GM23338 (cell line): ENCODE data around the gene MYO5B. TPM values are rescaled to one million over a fixed set of nuclear protein-coding genes. Genes with fewer than 3 reads are reported as not detected.

Experiments
- ATAC-seq: fragments of 200-7000 bp; cut with Tn5 transposase; 3 replicates; pipeline ENCODE4 v1.9.1; 2020
- DNase-seq: peaks from one replicate; pipeline ENCODE4 v3.0.0-alpha.2; 2015; ENCODE audit warnings: low spot score
- H2AFZ ChIP-seq: fragments of 200-600 bp; sonication (generic); 2 replicates; pipeline ENCODE4 v1.8.0; 2016; ENCODE audit warnings: antibody characterized with exemption, mild to moderate bottlenecking, moderate library complexity
- H3F3A ChIP-seq: fragments of 200-600 bp; sonication (generic); replicated peaks from 2 replicates; pipeline ENCODE4 v1.8.0; 2017; ENCODE audit warnings: antibody characterized with exemption, mixed run types, low read depth
- H3K27ac ChIP-seq: fragments of 200-600 bp; sonication (generic); 2 replicates; pipeline ENCODE4 v1.6.1; 2016; ENCODE audit warnings: low read depth
- H3K27me3 ChIP-seq: fragments of 200-600 bp; sonication (generic); 2 replicates; pipeline ENCODE4 v1.8.0; 2016; ENCODE audit warnings: mild to moderate bottlenecking, mixed run types, moderate library complexity; ENCODE audit not compliant: insufficient read depth
- H3K36me3 ChIP-seq: fragments of 200-600 bp; sonication (generic); 2 replicates; pipeline ENCODE4 v1.8.0; 2016; ENCODE audit warnings: mild to moderate bottlenecking; ENCODE audit not compliant: insufficient read depth
- H3K4me1 ChIP-seq: fragments of 200-600 bp; sonication (generic); 2 replicates; pipeline ENCODE4 v1.8.0; 2016; ENCODE audit warnings: mild to moderate bottlenecking, moderate library complexity; ENCODE audit not compliant: insufficient read depth
- H3K4me2 ChIP-seq: fragments of 200-600 bp; sonication (generic); 2 replicates; pipeline ENCODE4 v1.7.1; 2017; ENCODE audit warnings: mixed run types
- H3K4me3 ChIP-seq: fragments of 200-600 bp; sonication (generic); 2 replicates; pipeline ENCODE4 v1.6.1; 2016; ENCODE audit warnings: mixed run types
- H3K79me2 ChIP-seq: fragments of 200-600 bp; sonication (generic); replicated peaks from 2 replicates; pipeline ENCODE4 v1.8.0; 2017; ENCODE audit warnings: mild to moderate bottlenecking; ENCODE audit not compliant: insufficient read depth
- H3K9me2 ChIP-seq: fragments of 200-600 bp; sonication (generic); 2 replicates; pipeline ENCODE4 v1.8.0; 2017; ENCODE audit not compliant: insufficient read depth
- H4K20me1 ChIP-seq: fragments of 200-600 bp; sonication (generic); replicated peaks from 2 replicates; pipeline ENCODE4 v1.8.0; 2017; ENCODE audit warnings: mild to moderate bottlenecking; ENCODE audit not compliant: insufficient read depth
- H3K27ac Mint-ChIP-seq: 2 replicates; pipeline ENCODE4 v1.8.0; 2020; ENCODE audit warnings: inconsistent platforms, mild to moderate bottlenecking, moderate library complexity, mixed read lengths
- H3K27me3 Mint-ChIP-seq: 3 replicates; pipeline ENCODE4 v1.8.0; 2022; ENCODE audit warnings: low read depth, mild to moderate bottlenecking, moderate library complexity, mixed read lengths, inconsistent platforms; ENCODE audit not compliant: insufficient read depth, poor library complexity
- H3K36me3 Mint-ChIP-seq: 3 replicates; pipeline ENCODE4 v1.8.0; 2021; ENCODE audit warnings: low read depth, mild to moderate bottlenecking, inconsistent platforms, moderate library complexity, mixed read lengths
- H3K4me1 Mint-ChIP-seq: 3 replicates; pipeline ENCODE4 v1.8.0; 2020; ENCODE audit warnings: mild to moderate bottlenecking, inconsistent platforms, mixed read lengths
- H3K4me3 Mint-ChIP-seq: 3 replicates; pipeline ENCODE4 v1.8.0; 2021; ENCODE audit warnings: moderate library complexity, mild to moderate bottlenecking, inconsistent platforms, mixed read lengths
- H3K9me3 Mint-ChIP-seq: 3 replicates; pipeline ENCODE4 v1.8.0; 2020; ENCODE audit warnings: moderate library complexity, mild to moderate bottlenecking, inconsistent platforms, mixed read lengths
- EZH2 ChIP-seq: fragments of 200-600 bp; sonication (generic); IDR thresholded peaks from one replicate; pipeline ENCODE4 v1.8.0; 2017; ENCODE audit warnings: antibody characterized with exemption, mild to moderate bottlenecking, low read depth; ENCODE audit not compliant: unreplicated experiment
- EZH2phosphoT487 ChIP-seq: fragments of 200-600 bp; sonication (generic); IDR thresholded peaks from one replicate; pipeline ENCODE4 v1.8.1; 2018; ENCODE audit warnings: antibody characterized with exemption; ENCODE audit not compliant: unreplicated experiment
- JUNB ChIP-seq: IDR thresholded peaks from one replicate; pipeline ENCODE4 v1.6.1; 2016; ENCODE audit warnings: antibody characterized with exemption; ENCODE audit not compliant: unreplicated experiment
- NANOG ChIP-seq: IDR thresholded peaks from 2 replicates; pipeline ENCODE4 v1.6.1; 2016; ENCODE audit warnings: antibody characterized with exemption, borderline replicate concordance
- STAT1 ChIP-seq: IDR thresholded peaks from one replicate; pipeline ENCODE4 v1.6.1; 2016; ENCODE audit warnings: antibody characterized with exemption; ENCODE audit not compliant: unreplicated experiment
- ZNF331 ChIP-seq: fragments of 250-450 bp; sonication (Bioruptor Pico); IDR thresholded peaks from 2 replicates; pipeline ENCODE4 v1.5.0; 2020; ENCODE audit warnings: low read depth, mild to moderate bottlenecking, moderate library complexity
- polyA plus RNA-seq: library from polyadenylated mRNA; unstranded; fragments of >200 nt; fragmentation: Nextera tagmentation; extraction: Ambion mirVana; gene quantifications from 2 replicates; pipeline ENCODE4 v1.2.1, GENCODE V29; 2016
- total RNA-seq: library from RNA; depleted of rRNA; stranded (reverse); fragments of >200 nt; shearing (Covaris generic); gene quantifications from 2 replicates; pipeline ENCODE4 v1.2.3, GENCODE V29; 2014
- TF ChIP-seq, protein P1 (sequence below): IDR thresholded peaks from one replicate; pipeline ENCODE4 v1.6.1; 2018; ENCODE audit warnings: antibody characterized with exemption; ENCODE audit not compliant: unreplicated experiment
- TF ChIP-seq, protein P2 (sequence below), 2 experiments: fragments of 200-600 bp in 1 of 2; sonication (generic) in 1 of 2; conservative IDR thresholded peaks; 2 replicates each; pipeline versions ENCODE4 v1.5.1 to v1.6.1; 2016 to 2017; ENCODE audit warnings: antibody characterized with exemption in 2 of 2, low read depth in 2 of 2, mild to moderate bottlenecking in 2 of 2, moderate library complexity in 1 of 2

The MYO5B gene
- total and polyA plus RNA-seq, 2 experiments from 2014 or later: 3.2 to 19.1 TPM

DNA sequence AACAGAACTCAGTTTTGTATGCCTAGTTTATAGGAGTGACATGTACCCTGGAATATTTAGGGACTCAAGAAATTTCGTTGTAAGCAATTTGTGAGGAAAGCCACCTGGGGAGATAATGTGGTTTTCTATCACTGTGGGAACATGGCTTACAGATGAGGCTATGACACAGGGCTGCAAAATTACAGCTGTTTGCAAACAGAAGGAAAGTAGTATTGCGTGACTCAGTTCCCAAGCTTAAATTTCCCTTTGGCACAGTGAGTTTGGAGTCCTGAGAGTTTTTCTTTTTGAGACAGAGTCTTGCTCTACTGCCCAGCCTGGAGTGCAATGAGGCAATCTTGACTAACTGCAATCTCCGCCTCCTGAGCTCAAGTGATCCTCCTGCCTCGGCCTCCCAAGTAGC, 149.8 kb downstream of the MYO5B start:
- H3K27ac Mint-ChIP-seq: 0 out of 2 replicates have a peak overlapping the region, but pooled peaks have one; percentile 35
- no peak overlapping the region for H3K4me3 Mint-ChIP-seq
- Histone ChIP-seq H3K9me2 (no peaks in the 10 kb centered on the region), H3K4me3 (no peak overlapping the region), H3F3A (no peaks in the 10 kb centered on the region), H3K79me2 (no peaks in the 10 kb centered on the region), H3K36me3 (no peaks in the 10 kb centered on the region), H3K27ac (no peak overlapping the region), H3K4me1 (no peaks in the 10 kb centered on the region), H3K4me2 (no peak overlapping the region), H4K20me1 (0 out of 2 replicates have a peak, but pooled peaks cover 3% of the 10 kb centered on the region), H3K27me3 (no peaks in the 10 kb centered on the region), H2AFZ (no peak overlapping the region)
- ATAC-seq: no peak
- TF ChIP-seq, protein P1, sequence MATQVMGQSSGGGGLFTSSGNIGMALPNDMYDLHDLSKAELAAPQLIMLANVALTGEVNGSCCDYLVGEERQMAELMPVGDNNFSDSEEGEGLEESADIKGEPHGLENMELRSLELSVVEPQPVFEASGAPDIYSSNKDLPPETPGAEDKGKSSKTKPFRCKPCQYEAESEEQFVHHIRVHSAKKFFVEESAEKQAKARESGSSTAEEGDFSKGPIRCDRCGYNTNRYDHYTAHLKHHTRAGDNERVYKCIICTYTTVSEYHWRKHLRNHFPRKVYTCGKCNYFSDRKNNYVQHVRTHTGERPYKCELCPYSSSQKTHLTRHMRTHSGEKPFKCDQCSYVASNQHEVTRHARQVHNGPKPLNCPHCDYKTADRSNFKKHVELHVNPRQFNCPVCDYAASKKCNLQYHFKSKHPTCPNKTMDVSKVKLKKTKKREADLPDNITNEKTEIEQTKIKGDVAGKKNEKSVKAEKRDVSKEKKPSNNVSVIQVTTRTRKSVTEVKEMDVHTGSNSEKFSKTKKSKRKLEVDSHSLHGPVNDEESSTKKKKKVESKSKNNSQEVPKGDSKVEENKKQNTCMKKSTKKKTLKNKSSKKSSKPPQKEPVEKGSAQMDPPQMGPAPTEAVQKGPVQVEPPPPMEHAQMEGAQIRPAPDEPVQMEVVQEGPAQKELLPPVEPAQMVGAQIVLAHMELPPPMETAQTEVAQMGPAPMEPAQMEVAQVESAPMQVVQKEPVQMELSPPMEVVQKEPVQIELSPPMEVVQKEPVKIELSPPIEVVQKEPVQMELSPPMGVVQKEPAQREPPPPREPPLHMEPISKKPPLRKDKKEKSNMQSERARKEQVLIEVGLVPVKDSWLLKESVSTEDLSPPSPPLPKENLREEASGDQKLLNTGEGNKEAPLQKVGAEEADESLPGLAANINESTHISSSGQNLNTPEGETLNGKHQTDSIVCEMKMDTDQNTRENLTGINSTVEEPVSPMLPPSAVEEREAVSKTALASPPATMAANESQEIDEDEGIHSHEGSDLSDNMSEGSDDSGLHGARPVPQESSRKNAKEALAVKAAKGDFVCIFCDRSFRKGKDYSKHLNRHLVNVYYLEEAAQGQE: no peak
- no peak for TF ChIP-seq STAT1
- no peak for TF ChIP-seq NANOG
- TF ChIP-seq EZH2phosphoT487: no peak
- TF ChIP-seq ZNF331 (CRISPR knock-in tag): no peak
- TF ChIP-seq EZH2: no peak
- no peak for TF ChIP-seq JUNB
- H3K9me3 Mint-ChIP-seq: no peaks in the 10 kb centered on the region
- no peak for DNase-seq
- H3K4me1 Mint-ChIP-seq: peaks cover 2% of the 10 kb centered on the region; the same call in 2 of the 3 replicates
- peaks cover 5% of the 10 kb centered on the region for H3K27me3 Mint-ChIP-seq
- no peaks in the 10 kb centered on the region for H3K36me3 Mint-ChIP-seq

DNA sequence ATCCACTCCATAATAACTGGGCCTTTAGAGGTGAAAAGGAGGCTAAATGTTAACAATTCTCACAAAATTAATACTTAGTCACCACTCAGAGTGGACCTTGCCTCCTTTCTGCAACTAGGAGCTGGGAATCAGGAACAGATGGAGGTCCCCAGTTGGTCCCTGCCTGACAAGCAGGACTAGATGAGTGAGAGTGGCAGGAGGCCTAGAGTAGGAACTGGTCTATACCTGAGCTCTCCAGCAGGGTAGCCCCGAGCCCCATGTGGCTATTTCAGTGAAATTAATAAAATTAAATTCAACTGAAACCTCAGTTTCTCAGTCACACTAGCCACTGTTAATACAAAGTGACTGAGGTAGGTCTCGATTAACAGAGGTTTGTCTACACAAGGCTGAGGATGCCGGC, 150.5 kb downstream of the MYO5B start:
- H4K20me1 ChIP-seq: 0 out of 2 replicates have a peak, but pooled peaks cover 3% of the 10 kb centered on the region
- peak; percentile 97 for ATAC-seq

More for the DNA sequence above, 150.5 kb downstream of the MYO5B start:
- no peak overlapping the region for H3K4me3 Mint-ChIP-seq
- DNase-seq: peak; percentile 57
- no peaks in the 10 kb centered on the region for H3K27me3 ChIP-seq
- no peaks in the 10 kb centered on the region for H3K9me2 ChIP-seq
- H3K27ac ChIP-seq: no peak overlapping the region
- H3K36me3 ChIP-seq: no peaks in the 10 kb centered on the region
- no peaks in the 10 kb centered on the region for H3K36me3 Mint-ChIP-seq
- no peak overlapping the region for H3K4me3 ChIP-seq
- H3K79me2 ChIP-seq: no peaks in the 10 kb centered on the region
- H3K27ac Mint-ChIP-seq: no peak overlapping the region
- H3K27me3 Mint-ChIP-seq: peaks cover 5% of the 10 kb centered on the region
- no peaks in the 10 kb centered on the region for H3K9me3 Mint-ChIP-seq
- no peak overlapping the region for H3K4me2 ChIP-seq
- no peak overlapping the region for H2AFZ ChIP-seq
- TF ChIP-seq, protein P2, sequence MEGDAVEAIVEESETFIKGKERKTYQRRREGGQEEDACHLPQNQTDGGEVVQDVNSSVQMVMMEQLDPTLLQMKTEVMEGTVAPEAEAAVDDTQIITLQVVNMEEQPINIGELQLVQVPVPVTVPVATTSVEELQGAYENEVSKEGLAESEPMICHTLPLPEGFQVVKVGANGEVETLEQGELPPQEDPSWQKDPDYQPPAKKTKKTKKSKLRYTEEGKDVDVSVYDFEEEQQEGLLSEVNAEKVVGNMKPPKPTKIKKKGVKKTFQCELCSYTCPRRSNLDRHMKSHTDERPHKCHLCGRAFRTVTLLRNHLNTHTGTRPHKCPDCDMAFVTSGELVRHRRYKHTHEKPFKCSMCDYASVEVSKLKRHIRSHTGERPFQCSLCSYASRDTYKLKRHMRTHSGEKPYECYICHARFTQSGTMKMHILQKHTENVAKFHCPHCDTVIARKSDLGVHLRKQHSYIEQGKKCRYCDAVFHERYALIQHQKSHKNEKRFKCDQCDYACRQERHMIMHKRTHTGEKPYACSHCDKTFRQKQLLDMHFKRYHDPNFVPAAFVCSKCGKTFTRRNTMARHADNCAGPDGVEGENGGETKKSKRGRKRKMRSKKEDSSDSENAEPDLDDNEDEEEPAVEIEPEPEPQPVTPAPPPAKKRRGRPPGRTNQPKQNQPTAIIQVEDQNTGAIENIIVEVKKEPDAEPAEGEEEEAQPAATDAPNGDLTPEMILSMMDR (conservative IDR thresholded peaks at IDR 0.05; ENCODE audit: low read depth in 2 of 2): peak in 1 of 2 experiments; percentile 44; a peak in 2 of 4 replicates
- TF ChIP-seq EZH2phosphoT487: no peak
- H3F3A ChIP-seq: no peaks in the 10 kb centered on the region
- no peaks in the 10 kb centered on the region for H3K4me1 ChIP-seq
- peaks cover 2% of the 10 kb centered on the region; the same call in 2 of the 3 replicates for H3K4me1 Mint-ChIP-seq
